Suprapubic skin (tissue), 3 donors: ENCODE data around the gene NTM.

ENCODE experiments used
- POLR2AphosphoS5 ChIP-seq, 3 donors: sonication (generic); formaldehyde crosslinking; IDR thresholded peaks; one replicate each; pipeline ENCODE4 v1.6.1; 2017; ENCODE audit warnings: antibody characterized with exemption in 3 of 3
- TF ChIP-seq, protein P1 (sequence below), 2 donors: fragments of 200-600 bp in 1 of 2; fragments of 450-650 bp in 1 of 2; sonication (generic) in 1 of 2; IDR thresholded peaks; one replicate each; pipeline ENCODE4 v1.5.1; 2016 to 2019; ENCODE audit warnings: antibody characterized with exemption in 2 of 2, mild to moderate bottlenecking in 1 of 2, moderate library complexity in 1 of 2

- TF ChIP-seq, protein P1, sequence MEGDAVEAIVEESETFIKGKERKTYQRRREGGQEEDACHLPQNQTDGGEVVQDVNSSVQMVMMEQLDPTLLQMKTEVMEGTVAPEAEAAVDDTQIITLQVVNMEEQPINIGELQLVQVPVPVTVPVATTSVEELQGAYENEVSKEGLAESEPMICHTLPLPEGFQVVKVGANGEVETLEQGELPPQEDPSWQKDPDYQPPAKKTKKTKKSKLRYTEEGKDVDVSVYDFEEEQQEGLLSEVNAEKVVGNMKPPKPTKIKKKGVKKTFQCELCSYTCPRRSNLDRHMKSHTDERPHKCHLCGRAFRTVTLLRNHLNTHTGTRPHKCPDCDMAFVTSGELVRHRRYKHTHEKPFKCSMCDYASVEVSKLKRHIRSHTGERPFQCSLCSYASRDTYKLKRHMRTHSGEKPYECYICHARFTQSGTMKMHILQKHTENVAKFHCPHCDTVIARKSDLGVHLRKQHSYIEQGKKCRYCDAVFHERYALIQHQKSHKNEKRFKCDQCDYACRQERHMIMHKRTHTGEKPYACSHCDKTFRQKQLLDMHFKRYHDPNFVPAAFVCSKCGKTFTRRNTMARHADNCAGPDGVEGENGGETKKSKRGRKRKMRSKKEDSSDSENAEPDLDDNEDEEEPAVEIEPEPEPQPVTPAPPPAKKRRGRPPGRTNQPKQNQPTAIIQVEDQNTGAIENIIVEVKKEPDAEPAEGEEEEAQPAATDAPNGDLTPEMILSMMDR (IDR thresholded peaks at IDR 0.05) = no peak
- TF ChIP-seq POLR2AphosphoS5 (IDR thresholded peaks at IDR 0.05) = no peak
Observed at GRCh38 chr11:132346558-132347148, 976.2 kb downstream of the NTM start.
